Neuronal stem cell (in vitro differentiated cells): Measurements from ENCODE around the gene MARK4.

Source experiments
- DNase-seq: peaks from one replicate; pipeline ENCODE4 v3.0.0-alpha.2; 2013; ENCODE audit warnings: low spot score
- H2AFZ ChIP-seq: one replicate; pipeline ENCODE4 v1.6.1; 2013; ENCODE audit warnings: mild to moderate bottlenecking, low read length, inconsistent platforms
- H2AK5ac ChIP-seq: 2 replicates; pipeline ENCODE4 v1.6.1; 2013; ENCODE audit warnings: low read depth, mild to moderate bottlenecking, inconsistent platforms, low read length, moderate library complexity, mixed read lengths
- H2BK120ac ChIP-seq: 2 replicates; pipeline ENCODE4 v1.6.1; 2013; ENCODE audit warnings: low read depth, mild to moderate bottlenecking, inconsistent platforms, low read length, moderate library complexity, mixed read lengths
- H2BK12ac ChIP-seq: one replicate; pipeline ENCODE4 v1.6.1; 2013; ENCODE audit warnings: low read length, inconsistent platforms
- H2BK15ac ChIP-seq: 2 replicates; pipeline ENCODE4 v1.6.1; 2013; ENCODE audit warnings: mild to moderate bottlenecking, low read length, inconsistent platforms, mixed read lengths
- H2BK5ac ChIP-seq: one replicate; pipeline ENCODE4 v1.6.1; 2013; ENCODE audit warnings: inconsistent platforms, mild to moderate bottlenecking, low read length, moderate library complexity
- H3K14ac ChIP-seq: one replicate; pipeline ENCODE4 v1.6.1; 2013; ENCODE audit warnings: low read length, inconsistent platforms
- H3K18ac ChIP-seq: 2 replicates; pipeline ENCODE4 v1.6.1; 2013; ENCODE audit warnings: low read length, inconsistent platforms
- H3K23ac ChIP-seq: 2 replicates; pipeline ENCODE4 v1.6.1; 2013; ENCODE audit warnings: low read depth, mild to moderate bottlenecking, mixed read lengths, low read length, inconsistent platforms; ENCODE audit not compliant: poor library complexity
- H3K27ac ChIP-seq: replicated peaks from 3 replicates; pipeline ENCODE4 v1.5.1; 2013; ENCODE audit warnings: low read length, inconsistent platforms
- H3K27me3 ChIP-seq, 3 experiments: 2 replicates each; pipeline ENCODE4 v1.6.1; 2013; ENCODE audit warnings: low read length in 3 of 3, mild to moderate bottlenecking in 2 of 3, inconsistent platforms in 1 of 3, low read depth in 1 of 3, mixed read lengths in 1 of 3, moderate library complexity in 1 of 3; ENCODE audit not compliant: control insufficient read depth in 3 of 3, insufficient read depth in 3 of 3
- H3K36me3 ChIP-seq, 2 donors: replicated peaks in 1 of 2; 2 replicates each; pipeline ENCODE4 v1.6.1; 2013; ENCODE audit warnings: low read length in 2 of 2; ENCODE audit not compliant: control insufficient read depth in 2 of 2, insufficient read depth in 2 of 2
- H3K4ac ChIP-seq: 2 replicates; pipeline ENCODE4 v1.6.1; 2013; ENCODE audit warnings: inconsistent platforms, mild to moderate bottlenecking, low read length, moderate library complexity
- H3K4me1 ChIP-seq, 2 donors: 1 replicate in 1 of 2; 2 replicates in 1 of 2; pipeline ENCODE4 v1.6.1; 2013; ENCODE audit warnings: low read length in 2 of 2, low read depth in 1 of 2; ENCODE audit not compliant: control insufficient read depth in 2 of 2, insufficient read depth in 1 of 2
- H3K4me2 ChIP-seq: one replicate; pipeline ENCODE4 v1.6.1; 2013; ENCODE audit warnings: mild to moderate bottlenecking, low read length, inconsistent platforms; ENCODE audit not compliant: insufficient read depth, poor library complexity, severe bottlenecking
- H3K4me3 ChIP-seq, 2 donors: 2 replicates each; pipeline ENCODE4 v1.5.1; 2013; ENCODE audit warnings: low read length in 2 of 2, mild to moderate bottlenecking in 2 of 2, inconsistent platforms in 1 of 2, moderate library complexity in 1 of 2
- H3K79me1 ChIP-seq: one replicate; pipeline ENCODE4 v1.6.1; 2013; ENCODE audit warnings: low read depth, mild to moderate bottlenecking, inconsistent platforms, low read length, moderate library complexity
- H3K9ac ChIP-seq: one replicate; pipeline ENCODE4 v1.6.1; 2013; ENCODE audit warnings: mild to moderate bottlenecking, low read depth, low read length, inconsistent platforms; ENCODE audit not compliant: poor library complexity
- H3K9me3 ChIP-seq, 2 donors: replicated peaks in 1 of 2; 2 replicates each; pipeline versions ENCODE3 to v1.6.1; 2013; ENCODE audit warnings: low read length in 2 of 2, mild to moderate bottlenecking in 2 of 2, inconsistent platforms in 1 of 2, low read depth in 1 of 2, mixed read lengths in 1 of 2, moderate library complexity in 1 of 2; ENCODE audit not compliant: control insufficient read depth in 2 of 2, insufficient read depth in 1 of 2
- H4K8ac ChIP-seq: one replicate; pipeline ENCODE4 v1.6.1; 2013; ENCODE audit warnings: low read depth, mild to moderate bottlenecking, inconsistent platforms, low read length, moderate library complexity
- H4K91ac ChIP-seq: one replicate; pipeline ENCODE4 v1.6.1; 2013; ENCODE audit warnings: low read length, low read depth, mild to moderate bottlenecking, inconsistent platforms; ENCODE audit not compliant: poor library complexity
- WGBS, 2 donors: extraction: QIAGEN DNeasy Blood & Tissue Kit; methylation state at CpG; one replicate each; pipeline ENCODE4 v1.1.7; 2013; ENCODE audit warnings: missing lambda C conversion rate in 2 of 2, mixed read lengths in 1 of 2; ENCODE audit not compliant: insufficient read length in 2 of 2, insufficient replicate concordance in 1 of 2; ENCODE audit errors: extremely low coverage in 2 of 2; 5-methylcytosine and 5-hydroxymethylcytosine counted together

The MARK4 gene

GRCh38 chr19:45275370-45275971, 24.4 kb downstream of the MARK4 start:
- Histone ChIP-seq H2BK15ac (no peak overlapping the region), H3K4me2 (no peak overlapping the region), H3K9me3 (peaks cover 0 to 2% of the 10 kb centered on the region in 2 donors), H2AFZ (no peak overlapping the region), H3K27ac (no peak overlapping the region), H3K27me3 (no peaks in the 10 kb centered on the region), H3K18ac (no peak overlapping the region), H3K79me1 (peaks cover 2% of the 10 kb centered on the region), H3K23ac (no peak overlapping the region), H3K4me1 (no peaks in the 10 kb centered on the region), H2BK12ac (no peak overlapping the region), H2AK5ac (no peak overlapping the region), H2BK120ac (no peak overlapping the region), H3K9ac (no peak overlapping the region), H3K4ac (no peak overlapping the region), H4K8ac (no peak overlapping the region), H3K14ac (no peak overlapping the region), H3K36me3 (peaks cover 41 to 90% of the 10 kb centered on the region in 2 donors), H2BK5ac (no peak overlapping the region), H3K4me3 (no peak overlapping the region), H4K91ac (no peak overlapping the region)
- no peak for DNase-seq
- no CpG with 5 or more reads among the region's 12 CpGs for whole genome bisulfite sequencing, 2 donors

- H3K27ac ChIP-seq = no peak overlapping the region
- H2BK120ac ChIP-seq = no peak overlapping the region
- H3K79me1 ChIP-seq = peaks cover 2% of the 10 kb centered on the region
- no peak overlapping the region for H2BK5ac ChIP-seq
- no peak overlapping the region for H2AK5ac ChIP-seq
- no peak overlapping the region for H4K91ac ChIP-seq
- no peaks in the 10 kb centered on the region for H3K4me1 ChIP-seq
- no peak overlapping the region for H3K4ac ChIP-seq
- no peak overlapping the region for H3K4me3 ChIP-seq
- H3K4me2 ChIP-seq = no peak overlapping the region
- H3K18ac ChIP-seq = no peak overlapping the region
- H4K8ac ChIP-seq = no peak overlapping the region
- H3K23ac ChIP-seq = no peak overlapping the region
- WGBS, 2 donors = no CpG with 5 or more reads among the region's 7 CpGs
- H3K36me3 ChIP-seq = peaks cover 39 to 92% of the 10 kb centered on the region in 2 donors
- no peak overlapping the region for H2BK12ac ChIP-seq
- H3K14ac ChIP-seq = no peak overlapping the region
- DNase-seq = no peak
- H3K9me3 ChIP-seq = peaks cover 0 to 1% of the 10 kb centered on the region in 2 donors
- no peak overlapping the region for H3K9ac ChIP-seq
- H3K27me3 ChIP-seq = no peaks in the 10 kb centered on the region
- H2BK15ac ChIP-seq = no peak overlapping the region
- no peak overlapping the region for H2AFZ ChIP-seq
These were observed 25.2 kb downstream of the MARK4 start for GRCh38 chr19:45276284-45276687.

DNA sequence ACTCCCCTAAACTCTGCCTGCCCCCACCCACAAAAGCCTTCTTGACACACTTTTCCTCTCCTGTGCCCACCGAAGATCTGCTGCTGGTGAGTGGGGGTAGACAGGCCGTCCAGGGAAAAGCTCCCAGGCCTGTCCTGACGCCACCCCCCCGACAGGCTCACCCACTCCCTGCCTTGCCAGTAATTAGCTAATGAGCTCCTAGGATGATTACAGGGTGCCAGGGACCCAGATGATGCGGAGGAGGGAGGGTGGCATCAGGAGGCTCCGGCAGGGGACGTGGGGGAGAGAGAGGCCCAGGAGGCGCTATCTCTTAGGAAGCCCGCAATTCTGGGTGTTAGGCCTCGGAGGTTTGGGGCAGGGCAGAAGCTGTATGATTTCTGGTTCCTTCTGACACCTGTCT, 27.0 kb downstream of the MARK4 start:
- Histone ChIP-seq H2BK5ac (peak overlapping the region; percentile 75), H3K79me1 (peaks cover 2% of the 10 kb centered on the region), H2BK12ac (no peak overlapping the region), H3K23ac (no peak overlapping the region), H4K8ac (no peak overlapping the region), H3K4me1 (no peaks in the 10 kb centered on the region), H3K27me3 (no peaks in the 10 kb centered on the region), H3K9me3 (peaks cover 0 to 2% of the 10 kb centered on the region in 2 donors), H4K91ac (no peak overlapping the region), H3K27ac (no peak overlapping the region), H2BK15ac (no peak overlapping the region), H3K18ac (no peak overlapping the region), H2BK120ac (no peak overlapping the region), H3K4ac (no peak overlapping the region), H2AFZ (no peak overlapping the region), H3K9ac (no peak overlapping the region), H3K14ac (no peak overlapping the region), H3K4me3 (no peak overlapping the region), H3K36me3 (peaks cover 32 to 91% of the 10 kb centered on the region in 2 donors), H2AK5ac (no peak overlapping the region), H3K4me2 (no peak overlapping the region)
- WGBS, 2 donors = no CpG with 5 or more reads among the region's 10 CpGs
- no peak for DNase-seq

DNA sequence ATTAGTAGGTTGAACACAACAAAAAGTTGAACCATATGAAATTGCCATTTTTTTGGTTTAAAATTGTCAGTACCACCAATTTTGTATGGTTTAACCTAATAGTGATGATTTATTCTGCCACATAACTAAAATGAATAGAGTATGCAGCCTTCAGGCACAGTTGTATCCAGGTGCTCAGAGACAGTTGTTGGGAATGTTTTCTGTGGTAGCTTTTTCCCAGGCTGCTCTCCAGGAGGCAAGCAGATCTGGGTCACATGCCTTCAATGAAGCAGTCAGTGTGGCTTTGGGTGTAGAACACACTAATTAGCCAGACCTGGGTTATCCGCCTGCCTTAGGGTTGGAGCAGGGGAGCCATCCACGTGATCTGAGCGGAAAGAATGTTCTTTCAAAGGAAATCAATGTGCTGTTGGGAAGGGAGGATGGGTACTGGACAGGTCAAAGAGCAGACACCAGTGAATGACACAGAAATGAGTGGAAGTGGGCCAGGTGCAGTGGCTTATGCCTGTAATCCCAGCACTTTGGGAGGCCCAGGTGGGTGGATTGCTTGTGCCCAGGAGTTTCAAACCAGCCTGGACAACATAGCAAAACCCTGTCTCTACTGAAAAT, 28.6 kb downstream of the MARK4 start:
- no peak overlapping the region for H4K91ac ChIP-seq
- H3K14ac ChIP-seq = no peak overlapping the region
- H3K27ac ChIP-seq = no peak overlapping the region
- no peak overlapping the region for H2BK12ac ChIP-seq
- no peak overlapping the region for H2BK5ac ChIP-seq
- no peak overlapping the region for H3K4me3 ChIP-seq
- H3K4me2 ChIP-seq = no peak overlapping the region
- H2BK120ac ChIP-seq = no peak overlapping the region
- H3K9me3 ChIP-seq = peaks cover 0 to 7% of the 10 kb centered on the region in 2 donors
- peaks cover 2% of the 10 kb centered on the region for H3K79me1 ChIP-seq
- no peak overlapping the region for H3K18ac ChIP-seq
- no peak overlapping the region for H2AK5ac ChIP-seq
- H3K27me3 ChIP-seq = no peaks in the 10 kb centered on the region
- WGBS, 2 donors = no CpG with 5 or more reads among the region's 3 CpGs
- no peak overlapping the region for H4K8ac ChIP-seq
- no peaks in the 10 kb centered on the region for H3K4me1 ChIP-seq
- DNase-seq = no peak
- H3K36me3 ChIP-seq = peaks cover 28 to 85% of the 10 kb centered on the region in 2 donors
- H3K4ac ChIP-seq = no peak overlapping the region
- no peak overlapping the region for H2BK15ac ChIP-seq
- H3K23ac ChIP-seq = no peak overlapping the region
- H2AFZ ChIP-seq = no peak overlapping the region
- no peak overlapping the region for H3K9ac ChIP-seq
